ENCODE results near the gene TNKS1BP1. TPM values are rescaled to one million over a fixed set of nuclear protein-coding genes. Genes with fewer than 3 reads are reported as not detected.

Gene TNKS1BP1
- polyA plus RNA-seq, 1 of the 3 experiments (the other 2 are of a cell fraction): 43.3 TPM

GRCh38 chr11:57318178-57318577 lies 6.6 kb downstream of the TNKS1BP1 start:
- CTCF ChIA-PET: interaction anchor here (0.6 to 1.6 kb wide), 4 partner anchors 12 to 1250 kb away, joined by 3 to 5 read pairs (median 4); no protein-coding TSS in a partner anchor
- no peak overlapping the region for H3K4me3 ChIP-seq (ENCODE audit: low read depth in 2 of 2, low read length in 1 of 2)
- no peak overlapping the region for H2AFZ ChIP-seq (ENCODE audit: low read depth)
- H3F3A ChIP-seq (replicated peaks; ENCODE audit: insufficient read depth): peaks cover 14% of the 10 kb centered on the region
- peaks cover 32 to 52% of the 10 kb centered on the region in 2 experiments for H3K36me3 ChIP-seq (replicated peaks in 1 of 2; ENCODE audit: control insufficient read depth in 1 of 2, insufficient read depth in 2 of 2, low read length in 1 of 2)
- H3K4me1 ChIP-seq (ENCODE audit: control insufficient read depth in 1 of 2, insufficient read depth in 2 of 2, low read depth in 1 of 2, low read length in 1 of 2): peaks cover 17 to 34% of the 10 kb centered on the region in 2 experiments
- 89% methylated on average over 2 of the region's 2 CpGs for WGBS (ENCODE audit: low lambda C conversion rate)
- H3K79me2 ChIP-seq (ENCODE audit: insufficient read depth): peaks cover 49% of the 10 kb centered on the region
- TF ChIP-seq REST (IDR thresholded peaks at IDR 0.05; ENCODE audit: low read depth, low read length): no peak
- TF ChIP-seq IRF3 (IDR thresholded peaks at IDR 0.05; ENCODE audit: low read depth, low read length): no peak
- no peak for TF ChIP-seq MXI1 (IDR thresholded peaks at IDR 0.05; ENCODE audit: low read depth, low read length)
- TF ChIP-seq TAF1 (IDR thresholded peaks at IDR 0.05; ENCODE audit: borderline replicate concordance, low read depth, low read length): no peak
- no peak overlapping the region for H3K9ac ChIP-seq
- 0 out of 2 replicates have a peak overlapping the region, but pooled peaks have one; percentile 21 for H3K4me2 ChIP-seq
- no peaks in the 10 kb centered on the region for H3K27me3 ChIP-seq (ENCODE audit: insufficient read depth)
- H3K9me3 ChIP-seq: no peaks in the 10 kb centered on the region
- no peak for DNase-seq
- H3K9me2 ChIP-seq: no peaks in the 10 kb centered on the region
- POLR2A ChIA-PET: interaction anchor here (0.7 to 1.5 kb wide), 2 partner anchors 25 to 217 kb away, joined by 4 to 5 read pairs; no protein-coding TSS in a partner anchor
- no peak overlapping the region; a peak in 1 of 4 replicates for H3K27ac ChIP-seq (ENCODE audit: low read depth in 2 of 2, low read length in 1 of 2)
- peaks cover 23% of the 10 kb centered on the region for H4K20me1 ChIP-seq (ENCODE audit: insufficient read depth)

GRCh38 chr11:57316017-57316416 lies 8.7 kb downstream of the TNKS1BP1 start:
- CTCF ChIA-PET: no interaction called here
- no peak overlapping the region for H3K27ac ChIP-seq (ENCODE audit: low read depth in 2 of 2, low read length in 1 of 2)

More at GRCh38 chr11:57316017-57316416, 8.7 kb downstream of the TNKS1BP1 start:
- H3K36me3 ChIP-seq (replicated peaks in 1 of 2; ENCODE audit: control insufficient read depth in 1 of 2, insufficient read depth in 2 of 2, low read length in 1 of 2): peaks cover 32 to 63% of the 10 kb centered on the region in 2 experiments
- no peak overlapping the region for H2AFZ ChIP-seq (ENCODE audit: low read depth)
- peaks cover 8% of the 10 kb centered on the region for H3F3A ChIP-seq (replicated peaks; ENCODE audit: insufficient read depth)
- H3K27me3 ChIP-seq (ENCODE audit: insufficient read depth): no peaks in the 10 kb centered on the region
- no peaks in the 10 kb centered on the region for H3K9me3 ChIP-seq
- POLR2A ChIA-PET: no interaction called here
- H3K4me2 ChIP-seq: no peak overlapping the region
- H3K79me2 ChIP-seq (ENCODE audit: insufficient read depth): peaks cover 34% of the 10 kb centered on the region
- TF ChIP-seq MXI1 (IDR thresholded peaks at IDR 0.05; ENCODE audit: low read depth, low read length) (no peak), FOXJ3 (CRISPR knock-in tag; IDR thresholded peaks at IDR 0.05) (no peak), REST (IDR thresholded peaks at IDR 0.05; ENCODE audit: low read depth, low read length) (no peak), EZH2phosphoT487 (IDR thresholded peaks at IDR 0.05; ENCODE audit: borderline replicate concordance, low read depth) (no peak), RAD21 (IDR thresholded peaks at IDR 0.05; ENCODE audit: low read length) (no peak), USF2 (IDR thresholded peaks at IDR 0.05; ENCODE audit: borderline replicate concordance, low read depth, low read length) (no peak)
- no peak overlapping the region for H3K9ac ChIP-seq
- peaks cover 23% of the 10 kb centered on the region for H4K20me1 ChIP-seq (ENCODE audit: insufficient read depth)
- H3K4me1 ChIP-seq (ENCODE audit: control insufficient read depth in 1 of 2, insufficient read depth in 2 of 2, low read depth in 1 of 2, low read length in 1 of 2): peaks cover 0 to 13% of the 10 kb centered on the region in 2 experiments; a peak in 3 of 4 replicates
- WGBS (ENCODE audit: low lambda C conversion rate): 98% methylated on average over 3 of the region's 3 CpGs
- no peak overlapping the region for H3K4me3 ChIP-seq (ENCODE audit: low read depth in 2 of 2, low read length in 1 of 2)
- H3K9me2 ChIP-seq: no peaks in the 10 kb centered on the region
- no peak for DNase-seq
